GM23338 (cell line): Measurements from ENCODE around the gene IGFL4. TPM values are rescaled to one million over a fixed set of nuclear protein-coding genes. Genes with fewer than 3 reads are reported as not detected.

Experiments
- ATAC-seq: fragments of 200-7000 bp; cut with Tn5 transposase; 3 replicates; pipeline ENCODE4 v1.9.1; 2020
- DNase-seq: peaks from one replicate; pipeline ENCODE4 v3.0.0-alpha.2; 2015; ENCODE audit warnings: low spot score
- H2AFZ ChIP-seq: fragments of 200-600 bp; sonication (generic); 2 replicates; pipeline ENCODE4 v1.8.0; 2016; ENCODE audit warnings: antibody characterized with exemption, mild to moderate bottlenecking, moderate library complexity
- H3F3A ChIP-seq: fragments of 200-600 bp; sonication (generic); replicated peaks from 2 replicates; pipeline ENCODE4 v1.8.0; 2017; ENCODE audit warnings: antibody characterized with exemption, mixed run types, low read depth
- H3K27ac ChIP-seq: fragments of 200-600 bp; sonication (generic); 2 replicates; pipeline ENCODE4 v1.6.1; 2016; ENCODE audit warnings: low read depth
- H3K27me3 ChIP-seq: fragments of 200-600 bp; sonication (generic); 2 replicates; pipeline ENCODE4 v1.8.0; 2016; ENCODE audit warnings: mild to moderate bottlenecking, mixed run types, moderate library complexity; ENCODE audit not compliant: insufficient read depth
- H3K36me3 ChIP-seq: fragments of 200-600 bp; sonication (generic); 2 replicates; pipeline ENCODE4 v1.8.0; 2016; ENCODE audit warnings: mild to moderate bottlenecking; ENCODE audit not compliant: insufficient read depth
- H3K4me1 ChIP-seq: fragments of 200-600 bp; sonication (generic); 2 replicates; pipeline ENCODE4 v1.8.0; 2016; ENCODE audit warnings: mild to moderate bottlenecking, moderate library complexity; ENCODE audit not compliant: insufficient read depth
- H3K4me2 ChIP-seq: fragments of 200-600 bp; sonication (generic); 2 replicates; pipeline ENCODE4 v1.7.1; 2017; ENCODE audit warnings: mixed run types
- H3K4me3 ChIP-seq: fragments of 200-600 bp; sonication (generic); 2 replicates; pipeline ENCODE4 v1.6.1; 2016; ENCODE audit warnings: mixed run types
- H3K79me2 ChIP-seq: fragments of 200-600 bp; sonication (generic); replicated peaks from 2 replicates; pipeline ENCODE4 v1.8.0; 2017; ENCODE audit warnings: mild to moderate bottlenecking; ENCODE audit not compliant: insufficient read depth
- H3K9me2 ChIP-seq: fragments of 200-600 bp; sonication (generic); 2 replicates; pipeline ENCODE4 v1.8.0; 2017; ENCODE audit not compliant: insufficient read depth
- H4K20me1 ChIP-seq: fragments of 200-600 bp; sonication (generic); replicated peaks from 2 replicates; pipeline ENCODE4 v1.8.0; 2017; ENCODE audit warnings: mild to moderate bottlenecking; ENCODE audit not compliant: insufficient read depth
- H3K27ac Mint-ChIP-seq: 2 replicates; pipeline ENCODE4 v1.8.0; 2020; ENCODE audit warnings: inconsistent platforms, mild to moderate bottlenecking, moderate library complexity, mixed read lengths
- H3K27me3 Mint-ChIP-seq: 3 replicates; pipeline ENCODE4 v1.8.0; 2022; ENCODE audit warnings: low read depth, mild to moderate bottlenecking, moderate library complexity, mixed read lengths, inconsistent platforms; ENCODE audit not compliant: insufficient read depth, poor library complexity
- H3K36me3 Mint-ChIP-seq: 3 replicates; pipeline ENCODE4 v1.8.0; 2021; ENCODE audit warnings: low read depth, mild to moderate bottlenecking, inconsistent platforms, moderate library complexity, mixed read lengths
- H3K4me1 Mint-ChIP-seq: 3 replicates; pipeline ENCODE4 v1.8.0; 2020; ENCODE audit warnings: mild to moderate bottlenecking, inconsistent platforms, mixed read lengths
- H3K4me3 Mint-ChIP-seq: 3 replicates; pipeline ENCODE4 v1.8.0; 2021; ENCODE audit warnings: moderate library complexity, mild to moderate bottlenecking, inconsistent platforms, mixed read lengths
- H3K9me3 Mint-ChIP-seq: 3 replicates; pipeline ENCODE4 v1.8.0; 2020; ENCODE audit warnings: moderate library complexity, mild to moderate bottlenecking, inconsistent platforms, mixed read lengths
- CREB1 ChIP-seq: fragments of 250-450 bp; sonication (Bioruptor Pico); IDR thresholded peaks from 2 replicates; pipeline ENCODE4 v1.5.0; 2020; ENCODE audit warnings: low read depth, mild to moderate bottlenecking, moderate library complexity
- EZH2 ChIP-seq: fragments of 200-600 bp; sonication (generic); IDR thresholded peaks from one replicate; pipeline ENCODE4 v1.8.0; 2017; ENCODE audit warnings: antibody characterized with exemption, mild to moderate bottlenecking, low read depth; ENCODE audit not compliant: unreplicated experiment
- EZH2phosphoT487 ChIP-seq: fragments of 200-600 bp; sonication (generic); IDR thresholded peaks from one replicate; pipeline ENCODE4 v1.8.1; 2018; ENCODE audit warnings: antibody characterized with exemption; ENCODE audit not compliant: unreplicated experiment
- JUNB ChIP-seq: IDR thresholded peaks from one replicate; pipeline ENCODE4 v1.6.1; 2016; ENCODE audit warnings: antibody characterized with exemption; ENCODE audit not compliant: unreplicated experiment
- NANOG ChIP-seq: IDR thresholded peaks from 2 replicates; pipeline ENCODE4 v1.6.1; 2016; ENCODE audit warnings: antibody characterized with exemption, borderline replicate concordance
- POLR2AphosphoS5 ChIP-seq: IDR thresholded peaks from 2 replicates; pipeline ENCODE4 v1.6.1; 2016; ENCODE audit warnings: antibody characterized with exemption, low read depth
- STAT1 ChIP-seq: IDR thresholded peaks from one replicate; pipeline ENCODE4 v1.6.1; 2016; ENCODE audit warnings: antibody characterized with exemption; ENCODE audit not compliant: unreplicated experiment
- ZNF114 ChIP-seq: fragments of 250-450 bp; sonication (Bioruptor Pico); IDR thresholded peaks from 2 replicates; pipeline ENCODE4 v1.5.0; 2020; ENCODE audit warnings: mild to moderate bottlenecking, moderate library complexity
- ZNF331 ChIP-seq: fragments of 250-450 bp; sonication (Bioruptor Pico); IDR thresholded peaks from 2 replicates; pipeline ENCODE4 v1.5.0; 2020; ENCODE audit warnings: low read depth, mild to moderate bottlenecking, moderate library complexity
- polyA plus RNA-seq: library from polyadenylated mRNA; unstranded; fragments of >200 nt; fragmentation: Nextera tagmentation; extraction: Ambion mirVana; gene quantifications from 2 replicates; pipeline ENCODE4 v1.2.1, GENCODE V29; 2016
- total RNA-seq: library from RNA; depleted of rRNA; stranded (reverse); fragments of >200 nt; shearing (Covaris generic); gene quantifications from 2 replicates; pipeline ENCODE4 v1.2.3, GENCODE V29; 2014
- TF ChIP-seq, protein P1 (sequence below): IDR thresholded peaks from one replicate; pipeline ENCODE4 v1.6.1; 2018; ENCODE audit warnings: antibody characterized with exemption; ENCODE audit not compliant: unreplicated experiment
- TF ChIP-seq, protein P2 (sequence below), 2 experiments: fragments of 200-600 bp in 1 of 2; sonication (generic) in 1 of 2; conservative IDR thresholded peaks; 2 replicates each; pipeline versions ENCODE4 v1.5.1 to v1.6.1; 2016 to 2017; ENCODE audit warnings: antibody characterized with exemption in 2 of 2, low read depth in 2 of 2, mild to moderate bottlenecking in 2 of 2, moderate library complexity in 1 of 2
- TF ChIP-seq, protein P3 (sequence below): IDR thresholded peaks from 2 replicates; pipeline ENCODE4 v1.6.1; 2016; ENCODE audit warnings: antibody characterized with exemption

IGFL4 gene
- total and polyA plus RNA-seq, 2 experiments from 2014 or later, result 0.06 to 0.87 TPM

DNA sequence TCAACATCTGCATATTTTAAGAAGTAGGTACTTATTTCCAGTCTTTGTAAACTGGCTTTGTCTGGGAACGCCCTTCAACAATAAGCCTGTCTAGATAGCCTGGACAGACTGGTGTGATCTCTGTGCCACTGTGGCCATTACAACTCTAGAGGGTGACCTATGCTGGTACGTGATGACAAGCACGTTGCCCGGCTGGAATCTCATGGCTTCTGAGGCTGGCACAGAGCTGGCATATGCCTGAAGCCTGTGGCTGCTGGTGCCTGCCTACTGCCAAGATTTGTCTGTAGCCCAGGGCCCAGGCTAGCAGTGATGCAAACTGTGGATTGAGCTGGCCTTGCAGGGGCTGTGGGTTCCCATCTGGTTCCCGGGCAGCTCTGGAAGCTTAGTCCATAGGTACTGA is 49.6 kb upstream of the IGFL4 start (continued):
- TF ChIP-seq, protein P1, sequence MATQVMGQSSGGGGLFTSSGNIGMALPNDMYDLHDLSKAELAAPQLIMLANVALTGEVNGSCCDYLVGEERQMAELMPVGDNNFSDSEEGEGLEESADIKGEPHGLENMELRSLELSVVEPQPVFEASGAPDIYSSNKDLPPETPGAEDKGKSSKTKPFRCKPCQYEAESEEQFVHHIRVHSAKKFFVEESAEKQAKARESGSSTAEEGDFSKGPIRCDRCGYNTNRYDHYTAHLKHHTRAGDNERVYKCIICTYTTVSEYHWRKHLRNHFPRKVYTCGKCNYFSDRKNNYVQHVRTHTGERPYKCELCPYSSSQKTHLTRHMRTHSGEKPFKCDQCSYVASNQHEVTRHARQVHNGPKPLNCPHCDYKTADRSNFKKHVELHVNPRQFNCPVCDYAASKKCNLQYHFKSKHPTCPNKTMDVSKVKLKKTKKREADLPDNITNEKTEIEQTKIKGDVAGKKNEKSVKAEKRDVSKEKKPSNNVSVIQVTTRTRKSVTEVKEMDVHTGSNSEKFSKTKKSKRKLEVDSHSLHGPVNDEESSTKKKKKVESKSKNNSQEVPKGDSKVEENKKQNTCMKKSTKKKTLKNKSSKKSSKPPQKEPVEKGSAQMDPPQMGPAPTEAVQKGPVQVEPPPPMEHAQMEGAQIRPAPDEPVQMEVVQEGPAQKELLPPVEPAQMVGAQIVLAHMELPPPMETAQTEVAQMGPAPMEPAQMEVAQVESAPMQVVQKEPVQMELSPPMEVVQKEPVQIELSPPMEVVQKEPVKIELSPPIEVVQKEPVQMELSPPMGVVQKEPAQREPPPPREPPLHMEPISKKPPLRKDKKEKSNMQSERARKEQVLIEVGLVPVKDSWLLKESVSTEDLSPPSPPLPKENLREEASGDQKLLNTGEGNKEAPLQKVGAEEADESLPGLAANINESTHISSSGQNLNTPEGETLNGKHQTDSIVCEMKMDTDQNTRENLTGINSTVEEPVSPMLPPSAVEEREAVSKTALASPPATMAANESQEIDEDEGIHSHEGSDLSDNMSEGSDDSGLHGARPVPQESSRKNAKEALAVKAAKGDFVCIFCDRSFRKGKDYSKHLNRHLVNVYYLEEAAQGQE, result no peak
- no peak for TF ChIP-seq EZH2
- no peak for TF ChIP-seq ZNF114 (CRISPR knock-in tag)
- TF ChIP-seq STAT1, result no peak
- TF ChIP-seq NANOG, result no peak
- no peak for TF ChIP-seq ZNF331 (CRISPR knock-in tag)
- TF ChIP-seq, protein P2, sequence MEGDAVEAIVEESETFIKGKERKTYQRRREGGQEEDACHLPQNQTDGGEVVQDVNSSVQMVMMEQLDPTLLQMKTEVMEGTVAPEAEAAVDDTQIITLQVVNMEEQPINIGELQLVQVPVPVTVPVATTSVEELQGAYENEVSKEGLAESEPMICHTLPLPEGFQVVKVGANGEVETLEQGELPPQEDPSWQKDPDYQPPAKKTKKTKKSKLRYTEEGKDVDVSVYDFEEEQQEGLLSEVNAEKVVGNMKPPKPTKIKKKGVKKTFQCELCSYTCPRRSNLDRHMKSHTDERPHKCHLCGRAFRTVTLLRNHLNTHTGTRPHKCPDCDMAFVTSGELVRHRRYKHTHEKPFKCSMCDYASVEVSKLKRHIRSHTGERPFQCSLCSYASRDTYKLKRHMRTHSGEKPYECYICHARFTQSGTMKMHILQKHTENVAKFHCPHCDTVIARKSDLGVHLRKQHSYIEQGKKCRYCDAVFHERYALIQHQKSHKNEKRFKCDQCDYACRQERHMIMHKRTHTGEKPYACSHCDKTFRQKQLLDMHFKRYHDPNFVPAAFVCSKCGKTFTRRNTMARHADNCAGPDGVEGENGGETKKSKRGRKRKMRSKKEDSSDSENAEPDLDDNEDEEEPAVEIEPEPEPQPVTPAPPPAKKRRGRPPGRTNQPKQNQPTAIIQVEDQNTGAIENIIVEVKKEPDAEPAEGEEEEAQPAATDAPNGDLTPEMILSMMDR (conservative IDR thresholded peaks at IDR 0.05; ENCODE audit: low read depth in 2 of 2), result no peak
- TF ChIP-seq CREB1, result no peak
- TF ChIP-seq JUNB, result no peak
- TF ChIP-seq, protein P3, sequence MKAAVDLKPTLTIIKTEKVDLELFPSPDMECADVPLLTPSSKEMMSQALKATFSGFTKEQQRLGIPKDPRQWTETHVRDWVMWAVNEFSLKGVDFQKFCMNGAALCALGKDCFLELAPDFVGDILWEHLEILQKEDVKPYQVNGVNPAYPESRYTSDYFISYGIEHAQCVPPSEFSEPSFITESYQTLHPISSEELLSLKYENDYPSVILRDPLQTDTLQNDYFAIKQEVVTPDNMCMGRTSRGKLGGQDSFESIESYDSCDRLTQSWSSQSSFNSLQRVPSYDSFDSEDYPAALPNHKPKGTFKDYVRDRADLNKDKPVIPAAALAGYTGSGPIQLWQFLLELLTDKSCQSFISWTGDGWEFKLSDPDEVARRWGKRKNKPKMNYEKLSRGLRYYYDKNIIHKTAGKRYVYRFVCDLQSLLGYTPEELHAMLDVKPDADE, result no peak

DNA sequence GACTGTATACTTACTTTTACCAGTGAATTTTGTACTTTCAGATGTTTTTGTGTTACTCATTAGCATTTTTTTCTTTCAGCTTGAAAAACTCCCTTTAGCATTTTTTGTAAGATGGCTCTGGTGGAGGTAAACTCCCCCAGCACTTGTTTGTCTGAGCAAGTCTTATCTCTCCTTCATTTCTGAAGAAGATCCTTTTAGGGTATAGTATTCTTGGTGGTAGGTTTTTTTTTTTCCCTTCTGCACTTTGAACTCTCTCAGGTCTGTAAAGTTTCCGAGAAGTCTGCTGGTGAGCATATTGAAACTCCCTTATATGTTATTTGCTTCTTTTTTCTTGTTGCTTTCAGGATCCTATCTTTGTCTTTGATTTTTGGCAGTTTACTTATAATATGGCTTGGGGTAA is 48.6 kb upstream of the IGFL4 start:
- ATAC-seq (no peak), DNase-seq (no peak)
- no peaks in the 10 kb centered on the region; the same call in 2 of the 3 replicates for H3K36me3 Mint-ChIP-seq
- Histone ChIP-seq H3K27me3 (no peaks in the 10 kb centered on the region), H4K20me1 (no peaks in the 10 kb centered on the region), H3K4me1 (no peaks in the 10 kb centered on the region), H3K27ac (no peak overlapping the region), H3F3A (no peaks in the 10 kb centered on the region), H3K36me3 (no peaks in the 10 kb centered on the region), H3K79me2 (no peaks in the 10 kb centered on the region), H3K4me2 (no peak overlapping the region), H2AFZ (no peak overlapping the region), H3K9me2 (peaks cover 3% of the 10 kb centered on the region; the same call in 1 of the 2 replicates), H3K4me3 (no peak overlapping the region)
- H3K27ac Mint-ChIP-seq, result no peak overlapping the region
- peaks cover 9% of the 10 kb centered on the region for H3K27me3 Mint-ChIP-seq
- H3K4me3 Mint-ChIP-seq, result no peak overlapping the region
- H3K9me3 Mint-ChIP-seq, result peaks cover 5% of the 10 kb centered on the region; the same call in 2 of the 3 replicates
- TF ChIP-seq CREB1, result no peak
- TF ChIP-seq NANOG, result no peak
- TF ChIP-seq EZH2phosphoT487, result no peak
- no peak for TF ChIP-seq STAT1
- TF ChIP-seq POLR2AphosphoS5, result no peak
- TF ChIP-seq, protein P2 (conservative IDR thresholded peaks at IDR 0.05; ENCODE audit: low read depth in 2 of 2), result no peak
- H3K4me1 Mint-ChIP-seq, result no peaks in the 10 kb centered on the region
